Ishikawa (cell line): ENCODE results near the gene CRY1.

ENCODE experiments used
- CREB1 ChIP-seq: IDR thresholded peaks from 2 replicates; pipeline ENCODE4 v1.6.1; 2012; ENCODE audit warnings: low read depth
- EP300 ChIP-seq: IDR thresholded peaks from 2 replicates; pipeline ENCODE4 v1.6.1; 2012; ENCODE audit warnings: borderline replicate concordance
- NFIC ChIP-seq: IDR thresholded peaks from 2 replicates; pipeline ENCODE4 v1.6.1; 2012
- RAD21 ChIP-seq: IDR thresholded peaks from 2 replicates; pipeline ENCODE4 v1.6.1; 2012; ENCODE audit warnings: low read depth
- TAF1 ChIP-seq: IDR thresholded peaks from 2 replicates; pipeline ENCODE4 v1.6.1; 2012; ENCODE audit warnings: low read depth, mild to moderate bottlenecking
- TEAD4 ChIP-seq: IDR thresholded peaks from 2 replicates; pipeline ENCODE4 v1.6.1; 2012
- TF ChIP-seq, protein P1 (sequence below): IDR thresholded peaks from 2 replicates; pipeline ENCODE4 v1.6.1; 2012
- TF ChIP-seq, protein P2 (sequence below): IDR thresholded peaks from 2 replicates; pipeline ENCODE4 v1.6.1; 2012; ENCODE audit warnings: low read depth, mild to moderate bottlenecking
- TF ChIP-seq, protein P3 (sequence below): IDR thresholded peaks from 2 replicates; pipeline ENCODE4 v1.6.1; 2012

DNA sequence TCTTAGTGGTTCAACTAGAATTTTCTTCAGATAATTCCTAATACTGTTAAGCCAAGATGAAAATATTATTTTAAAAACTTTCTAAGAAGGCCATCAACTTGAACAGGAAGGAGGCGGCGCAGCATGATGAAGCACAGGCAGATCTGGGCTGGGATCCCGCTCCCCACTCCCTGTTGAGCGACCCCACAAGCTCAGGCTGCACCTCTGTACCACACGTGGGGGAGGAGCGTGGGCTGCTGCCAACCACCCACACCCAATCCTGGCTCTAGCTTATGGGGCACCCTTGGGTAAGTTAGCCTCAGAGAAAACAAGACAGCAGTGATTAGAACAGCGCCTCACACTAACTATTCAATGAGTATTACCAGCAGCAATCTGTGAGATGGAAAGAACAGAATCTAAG, 112.4 kb downstream of the CRY1 start:
- TF ChIP-seq TEAD4, result no peak
- no peak for TF ChIP-seq CREB1
- no peak for TF ChIP-seq RAD21
- TF ChIP-seq NFIC, result no peak
- TF ChIP-seq, protein P1, sequence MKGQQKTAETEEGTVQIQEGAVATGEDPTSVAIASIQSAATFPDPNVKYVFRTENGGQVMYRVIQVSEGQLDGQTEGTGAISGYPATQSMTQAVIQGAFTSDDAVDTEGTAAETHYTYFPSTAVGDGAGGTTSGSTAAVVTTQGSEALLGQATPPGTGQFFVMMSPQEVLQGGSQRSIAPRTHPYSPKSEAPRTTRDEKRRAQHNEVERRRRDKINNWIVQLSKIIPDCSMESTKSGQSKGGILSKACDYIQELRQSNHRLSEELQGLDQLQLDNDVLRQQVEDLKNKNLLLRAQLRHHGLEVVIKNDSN, result no peak
- TF ChIP-seq, protein P2, sequence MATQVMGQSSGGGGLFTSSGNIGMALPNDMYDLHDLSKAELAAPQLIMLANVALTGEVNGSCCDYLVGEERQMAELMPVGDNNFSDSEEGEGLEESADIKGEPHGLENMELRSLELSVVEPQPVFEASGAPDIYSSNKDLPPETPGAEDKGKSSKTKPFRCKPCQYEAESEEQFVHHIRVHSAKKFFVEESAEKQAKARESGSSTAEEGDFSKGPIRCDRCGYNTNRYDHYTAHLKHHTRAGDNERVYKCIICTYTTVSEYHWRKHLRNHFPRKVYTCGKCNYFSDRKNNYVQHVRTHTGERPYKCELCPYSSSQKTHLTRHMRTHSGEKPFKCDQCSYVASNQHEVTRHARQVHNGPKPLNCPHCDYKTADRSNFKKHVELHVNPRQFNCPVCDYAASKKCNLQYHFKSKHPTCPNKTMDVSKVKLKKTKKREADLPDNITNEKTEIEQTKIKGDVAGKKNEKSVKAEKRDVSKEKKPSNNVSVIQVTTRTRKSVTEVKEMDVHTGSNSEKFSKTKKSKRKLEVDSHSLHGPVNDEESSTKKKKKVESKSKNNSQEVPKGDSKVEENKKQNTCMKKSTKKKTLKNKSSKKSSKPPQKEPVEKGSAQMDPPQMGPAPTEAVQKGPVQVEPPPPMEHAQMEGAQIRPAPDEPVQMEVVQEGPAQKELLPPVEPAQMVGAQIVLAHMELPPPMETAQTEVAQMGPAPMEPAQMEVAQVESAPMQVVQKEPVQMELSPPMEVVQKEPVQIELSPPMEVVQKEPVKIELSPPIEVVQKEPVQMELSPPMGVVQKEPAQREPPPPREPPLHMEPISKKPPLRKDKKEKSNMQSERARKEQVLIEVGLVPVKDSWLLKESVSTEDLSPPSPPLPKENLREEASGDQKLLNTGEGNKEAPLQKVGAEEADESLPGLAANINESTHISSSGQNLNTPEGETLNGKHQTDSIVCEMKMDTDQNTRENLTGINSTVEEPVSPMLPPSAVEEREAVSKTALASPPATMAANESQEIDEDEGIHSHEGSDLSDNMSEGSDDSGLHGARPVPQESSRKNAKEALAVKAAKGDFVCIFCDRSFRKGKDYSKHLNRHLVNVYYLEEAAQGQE, result no peak
- TF ChIP-seq EP300, result no peak
- TF ChIP-seq, protein P3, sequence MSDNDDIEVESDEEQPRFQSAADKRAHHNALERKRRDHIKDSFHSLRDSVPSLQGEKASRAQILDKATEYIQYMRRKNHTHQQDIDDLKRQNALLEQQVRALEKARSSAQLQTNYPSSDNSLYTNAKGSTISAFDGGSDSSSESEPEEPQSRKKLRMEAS, result no peak
- no peak for TF ChIP-seq TAF1
